HepG2 (cell line): Measurements from ENCODE around the gene SMCHD1. TPM values are rescaled to one million over a fixed set of nuclear protein-coding genes. Genes with fewer than 3 reads are reported as not detected.

ENCODE experiments used
- CBX2 ChIP-seq, 2 experiments: fragments of 200-600 bp in 1 of 2; sonication (generic); formaldehyde crosslinking in 1 of 2; IDR thresholded peaks; 2 replicates each; pipeline versions ENCODE4 v1.7.0 to v1.8.1; 2018 to 2022; ENCODE audit warnings: low read depth in 2 of 2, low read length in 1 of 2, mild to moderate bottlenecking in 1 of 2, missing genetic modification reagents in 1 of 2
- KLF15 ChIP-seq: sonication (generic); formaldehyde crosslinking; IDR thresholded peaks from 2 replicates; pipeline ENCODE4 v1.8.1; 2023; ENCODE audit warnings: borderline replicate concordance, mild to moderate bottlenecking, inconsistent platforms, missing genetic modification reagents, mixed read lengths
- POLR2A ChIP-seq, 2 experiments: IDR thresholded peaks; 2 replicates each; pipeline ENCODE4 v1.6.1; 2011; ENCODE audit warnings: low read depth in 2 of 2, low read length in 2 of 2, mild to moderate bottlenecking in 1 of 2, moderate library complexity in 1 of 2; ENCODE audit not compliant: insufficient read depth in 1 of 2
- RAD51 ChIP-seq: fragments of 450-650 bp; IDR thresholded peaks from 2 replicates; pipeline ENCODE4 v1.6.1; 2016; ENCODE audit warnings: borderline replicate concordance
- ZNF251 ChIP-seq: sonication (generic); formaldehyde crosslinking; IDR thresholded peaks from 2 replicates; pipeline ENCODE4 v1.9.0; 2021; ENCODE audit warnings: mild to moderate bottlenecking, missing genetic modification reagents
- ZNF44 ChIP-seq: sonication (generic); formaldehyde crosslinking; IDR thresholded peaks from 2 replicates; pipeline ENCODE4 v1.5.1; 2020; ENCODE audit warnings: mild to moderate bottlenecking, missing genetic modification reagents
- ZNF557 ChIP-seq: sonication (generic); formaldehyde crosslinking; IDR thresholded peaks from 2 replicates; pipeline ENCODE4 v1.4.0; 2020; ENCODE audit warnings: missing genetic modification reagents
- ZSCAN22 ChIP-seq: sonication (generic); formaldehyde crosslinking; IDR thresholded peaks from 2 replicates; pipeline ENCODE4 v1.4.0; 2020; ENCODE audit warnings: mild to moderate bottlenecking, missing genetic modification reagents
- polyA plus RNA-seq, 8 experiments: library from polyadenylated mRNA; depleted of rRNA in 3 of 8; stranded (reverse) in 7 of 8; unstranded in 1 of 8; fragments of >200 nt; fragmentation: Illumina TruSeq in 4 of 8; extraction: Trizol in 4 of 8; gene quantifications; 2 replicates each; pipeline versions ENCODE4 v1.2.1 to v1.2.3, GENCODE V29; 2011 to 2016; ENCODE audit warnings: low read depth in 4 of 8, missing spikeins in 1 of 8, mixed read lengths in 1 of 8; ENCODE audit not compliant: insufficient read depth in 1 of 8
- total RNA-seq, 5 experiments: library from RNA; depleted of rRNA; stranded (reverse); fragments of >200 nt; fragmentation: Illumina TruSeq; extraction: Trizol; gene quantifications; 2 replicates each; pipeline ENCODE4 v1.2.3, GENCODE V29; 2016; ENCODE audit warnings: low read depth in 1 of 5
- TF ChIP-seq, protein P1 (sequence below): sonication (generic); formaldehyde crosslinking; IDR thresholded peaks from 2 replicates; pipeline ENCODE4 v1.4.0; 2020; ENCODE audit warnings: mild to moderate bottlenecking, missing genetic modification reagents
- TF ChIP-seq, protein P2 (sequence below): sonication (generic); formaldehyde crosslinking; IDR thresholded peaks from 2 replicates; pipeline ENCODE4 v1.5.1; 2020; ENCODE audit warnings: missing genetic modification reagents, mild to moderate bottlenecking, borderline replicate concordance
- TF ChIP-seq, protein P3 (sequence below): sonication (generic); formaldehyde crosslinking; IDR thresholded peaks from 2 replicates; pipeline ENCODE4 v1.4.0; 2020; ENCODE audit warnings: low read depth, mild to moderate bottlenecking, missing genetic modification reagents

Gene SMCHD1
- total and polyA plus RNA-seq, 2 of the 13 experiments (the other 11 are each of a cell fraction or from before 2014, with no cell fraction given) = 21.4 to 93.6 TPM

DNA sequence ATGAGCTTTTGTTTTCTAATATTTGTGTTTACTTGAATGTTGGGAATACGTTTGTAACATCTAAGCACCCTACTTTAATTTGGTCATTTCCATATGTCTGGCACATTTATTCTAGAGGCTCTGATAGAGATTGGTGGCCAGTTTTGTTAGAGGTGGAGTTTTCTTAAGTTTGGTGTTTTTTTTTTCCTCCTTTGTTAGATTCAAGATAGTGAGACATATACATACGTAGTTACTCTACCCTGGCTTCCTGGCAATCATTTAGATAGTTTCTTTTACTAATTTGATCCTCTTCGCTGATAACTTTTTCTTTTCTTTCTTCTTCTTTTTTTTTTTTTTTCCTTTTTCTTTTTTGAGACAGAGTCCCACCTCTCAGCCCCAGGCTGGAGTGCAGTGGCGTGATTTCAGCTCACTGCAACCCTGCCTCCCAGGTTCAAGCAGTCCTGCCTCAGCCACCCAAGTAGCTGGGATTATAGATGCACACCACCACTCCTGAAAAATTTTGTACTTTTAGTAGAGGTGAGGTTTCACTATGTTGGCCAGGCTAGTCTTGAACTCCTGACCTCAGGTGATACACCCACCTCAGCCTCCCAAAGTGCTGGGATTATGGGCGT lies 26.6 kb downstream of the SMCHD1 start (continued):
- TF ChIP-seq, protein P1, sequence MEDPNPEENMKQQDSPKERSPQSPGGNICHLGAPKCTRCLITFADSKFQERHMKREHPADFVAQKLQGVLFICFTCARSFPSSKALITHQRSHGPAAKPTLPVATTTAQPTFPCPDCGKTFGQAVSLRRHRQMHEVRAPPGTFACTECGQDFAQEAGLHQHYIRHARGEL (CRISPR knock-in tag) = no peak
- TF ChIP-seq, protein P2, sequence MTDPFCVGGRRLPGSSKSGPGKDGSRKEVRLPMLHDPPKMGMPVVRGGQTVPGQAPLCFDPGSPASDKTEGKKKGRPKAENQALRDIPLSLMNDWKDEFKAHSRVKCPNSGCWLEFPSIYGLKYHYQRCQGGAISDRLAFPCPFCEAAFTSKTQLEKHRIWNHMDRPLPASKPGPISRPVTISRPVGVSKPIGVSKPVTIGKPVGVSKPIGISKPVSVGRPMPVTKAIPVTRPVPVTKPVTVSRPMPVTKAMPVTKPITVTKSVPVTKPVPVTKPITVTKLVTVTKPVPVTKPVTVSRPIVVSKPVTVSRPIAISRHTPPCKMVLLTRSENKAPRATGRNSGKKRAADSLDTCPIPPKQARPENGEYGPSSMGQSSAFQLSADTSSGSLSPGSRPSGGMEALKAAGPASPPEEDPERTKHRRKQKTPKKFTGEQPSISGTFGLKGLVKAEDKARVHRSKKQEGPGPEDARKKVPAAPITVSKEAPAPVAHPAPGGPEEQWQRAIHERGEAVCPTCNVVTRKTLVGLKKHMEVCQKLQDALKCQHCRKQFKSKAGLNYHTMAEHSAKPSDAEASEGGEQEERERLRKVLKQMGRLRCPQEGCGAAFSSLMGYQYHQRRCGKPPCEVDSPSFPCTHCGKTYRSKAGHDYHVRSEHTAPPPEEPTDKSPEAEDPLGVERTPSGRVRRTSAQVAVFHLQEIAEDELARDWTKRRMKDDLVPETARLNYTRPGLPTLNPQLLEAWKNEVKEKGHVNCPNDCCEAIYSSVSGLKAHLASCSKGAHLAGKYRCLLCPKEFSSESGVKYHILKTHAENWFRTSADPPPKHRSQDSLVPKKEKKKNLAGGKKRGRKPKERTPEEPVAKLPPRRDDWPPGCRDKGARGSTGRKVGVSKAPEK (CRISPR knock-in tag) = no peak
- TF ChIP-seq ZNF44 (CRISPR knock-in tag) (no peak), POLR2A (IDR thresholded peaks at IDR 0.05; ENCODE audit: insufficient read depth in 1 of 2, low read depth in 2 of 2, low read length in 2 of 2) (no peak), CBX2 (IDR thresholded peaks at IDR 0.05; ENCODE audit: low read depth, low read length) (no peak), CBX2 (CRISPR knock-in tag; IDR thresholded peaks at IDR 0.05; ENCODE audit: low read depth) (no peak), ZNF251 (CRISPR knock-in tag) (no peak), RAD51 (no peak), ZNF557 (CRISPR knock-in tag) (no peak), KLF15 (CRISPR knock-in tag) (no peak), ZSCAN22 (no peak)
- TF ChIP-seq, protein P3, sequence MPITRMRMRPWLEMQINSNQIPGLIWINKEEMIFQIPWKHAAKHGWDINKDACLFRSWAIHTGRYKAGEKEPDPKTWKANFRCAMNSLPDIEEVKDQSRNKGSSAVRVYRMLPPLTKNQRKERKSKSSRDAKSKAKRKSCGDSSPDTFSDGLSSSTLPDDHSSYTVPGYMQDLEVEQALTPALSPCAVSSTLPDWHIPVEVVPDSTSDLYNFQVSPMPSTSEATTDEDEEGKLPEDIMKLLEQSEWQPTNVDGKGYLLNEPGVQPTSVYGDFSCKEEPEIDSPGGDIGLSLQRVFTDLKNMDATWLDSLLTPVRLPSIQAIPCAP (CRISPR knock-in tag) = no peak
